ENCODE data around the gene SLC9A9. TPM values are rescaled to one million over a fixed set of nuclear protein-coding genes. Genes with fewer than 3 reads are reported as not detected.

Gene SLC9A9
- polyA plus RNA-seq, 1 experiment, result 13.4 TPM

GRCh38 chr3:143337387-143337786 is 510.9 kb downstream of the SLC9A9 start:
- no peaks in the 10 kb centered on the region for H3K9me3 ChIP-seq (ENCODE audit: control insufficient read depth, insufficient read depth, low read length)
- peaks cover under 1% of the 10 kb centered on the region for H3K27me3 ChIP-seq (ENCODE audit: control insufficient read depth, insufficient read depth, low read length)
- CTCF ChIA-PET, result interaction anchor here (1.2 kb wide), 1 partner anchor 213 kb away, joined by 3 read pairs; no protein-coding TSS in a partner anchor
- TF ChIP-seq CTCF (IDR thresholded peaks at IDR 0.05; ENCODE audit: low read depth, low read length), result no peak
- POLR2A ChIA-PET, result no interaction called here
- no peak overlapping the region for H3K4me3 ChIP-seq (ENCODE audit: low read depth, low read length)
- no peak overlapping the region for H3K27ac ChIP-seq (ENCODE audit: low read depth, low read length)
- no peak for DNase-seq (ENCODE audit: low read depth, low spot score)

- CTCF ChIA-PET, result no interaction called here
- H3K27ac ChIP-seq (ENCODE audit: low read depth, low read length), result no peak overlapping the region
- no peak for TF ChIP-seq CTCF (IDR thresholded peaks at IDR 0.05; ENCODE audit: low read depth, low read length)
- H3K4me3 ChIP-seq (ENCODE audit: low read depth, low read length), result no peak overlapping the region
- POLR2A ChIA-PET, result no interaction called here
- no peaks in the 10 kb centered on the region for H3K27me3 ChIP-seq (ENCODE audit: control insufficient read depth, insufficient read depth, low read length)
- DNase-seq (ENCODE audit: low read depth, low spot score), result no peak
- no peaks in the 10 kb centered on the region for H3K9me3 ChIP-seq (ENCODE audit: control insufficient read depth, insufficient read depth, low read length)
Measured at GRCh38 chr3:143334231-143334630, 514.0 kb downstream of the SLC9A9 start.

GRCh38 chr3:143333367-143333766 is 514.9 kb downstream of the SLC9A9 start:
- no peak overlapping the region for H3K27ac ChIP-seq (ENCODE audit: low read depth, low read length)
- CTCF ChIA-PET, result no interaction called here
- no peak for TF ChIP-seq CTCF (IDR thresholded peaks at IDR 0.05; ENCODE audit: low read depth, low read length)
- no peaks in the 10 kb centered on the region for H3K27me3 ChIP-seq (ENCODE audit: control insufficient read depth, insufficient read depth, low read length)
- POLR2A ChIA-PET, result no interaction called here
- H3K4me3 ChIP-seq (ENCODE audit: low read depth, low read length), result no peak overlapping the region
- no peak for DNase-seq (ENCODE audit: low read depth, low spot score)
- no peaks in the 10 kb centered on the region for H3K9me3 ChIP-seq (ENCODE audit: control insufficient read depth, insufficient read depth, low read length)

- TF ChIP-seq CTCF (IDR thresholded peaks at IDR 0.05; ENCODE audit: low read depth, low read length), result no peak
- Histone ChIP-seq H3K9me3 (ENCODE audit: control insufficient read depth, insufficient read depth, low read length) (no peaks in the 10 kb centered on the region), H3K27ac (ENCODE audit: low read depth, low read length) (no peak overlapping the region), H3K4me3 (ENCODE audit: low read depth, low read length) (no peak overlapping the region), H3K27me3 (ENCODE audit: control insufficient read depth, insufficient read depth, low read length) (no peaks in the 10 kb centered on the region)
- POLR2A ChIA-PET, result no interaction called here
- no peak for DNase-seq (ENCODE audit: low read depth, low spot score)
- CTCF ChIA-PET, result no interaction called here
Measured at GRCh38 chr3:143332026-143332425, 516.2 kb downstream of the SLC9A9 start.

GRCh38 chr3:143331350-143331749 is 516.9 kb downstream of the SLC9A9 start:
- Histone ChIP-seq H3K27me3 (ENCODE audit: control insufficient read depth, insufficient read depth, low read length) (no peaks in the 10 kb centered on the region), H3K9me3 (ENCODE audit: control insufficient read depth, insufficient read depth, low read length) (no peaks in the 10 kb centered on the region), H3K4me3 (ENCODE audit: low read depth, low read length) (no peak overlapping the region), H3K27ac (ENCODE audit: low read depth, low read length) (no peak overlapping the region)
- DNase-seq (ENCODE audit: low read depth, low spot score), result no peak
- ChIA-PET POLR2A (no interaction called here), CTCF (no interaction called here)
- TF ChIP-seq CTCF (IDR thresholded peaks at IDR 0.05; ENCODE audit: low read depth, low read length), result no peak

Data from AG04450 (cell line).